ENCODE data around the gene SMAD9. TPM values are rescaled to one million over a fixed set of nuclear protein-coding genes. Genes with fewer than 3 reads are reported as not detected.

SMAD9 gene
- total RNA-seq, 1 donor, result not detected

Other genes starting within 250 kb of the SMAD9 start
- not detected for gene SERTM1, start 246.2 kb downstream of the SMAD9 start, total RNA-seq
- 1.6 TPM for gene RFXAP, start 101.0 kb downstream of the SMAD9 start, total RNA-seq
- 20.9 TPM for gene ALG5, start 79.1 kb upstream of the SMAD9 start, total RNA-seq
- gene EXOSC8, start 80.5 kb upstream of the SMAD9 start, total RNA-seq, result 22.6 TPM
- gene SUPT20H, start 139.4 kb upstream of the SMAD9 start, total RNA-seq, result 42.6 TPM
- gene CSNK1A1L, start 185.4 kb upstream of the SMAD9 start, total RNA-seq, result not detected

All from mononuclear cell (primary cell).